ENCODE data around the gene RPUSD2. TPM values are rescaled to one million over a fixed set of nuclear protein-coding genes. Genes with fewer than 3 reads are reported as not detected.

Gene RPUSD2
- total RNA-seq = 11.4 TPM
- long read RNA-seq, transcript RPUSD2-203 (1 exons, 631 nt) = minor isoform, 6 of 37 reads
- long read RNA-seq, transcript RPUSD2-201 (3 exons, 2,358 nt) = major isoform, 29 of 37 reads
- long read RNA-seq, partial matches to known transcripts = 1 of 37 reads
- long read RNA-seq, other reads (novel, unspliced or antisense) = 0 of 37 reads

GRCh38 chr15:40569129-40569953 is at the start of gene RPUSD2:
Gene RPUSD2, plus strand, starts transcription at chr15:40569299. Its CDS starts 39 bp downstream, at chr15:40569338.
- ATAC-seq = peak; percentile 82
- DNase-seq = peak; percentile 94
- intact Hi-C loops (cut with micrococcal nuclease) = no loop called here

GRCh38 chr15:40523611-40524010 is 45.5 kb upstream of the RPUSD2 start:
- intact Hi-C loops (cut with micrococcal nuclease) = loop anchor here (10.0 kb wide), 1 partner anchor 71 kb away; the partner anchor contains the start of gene KNL1
- DNase-seq (no peak), ATAC-seq (no peak)

DNA sequence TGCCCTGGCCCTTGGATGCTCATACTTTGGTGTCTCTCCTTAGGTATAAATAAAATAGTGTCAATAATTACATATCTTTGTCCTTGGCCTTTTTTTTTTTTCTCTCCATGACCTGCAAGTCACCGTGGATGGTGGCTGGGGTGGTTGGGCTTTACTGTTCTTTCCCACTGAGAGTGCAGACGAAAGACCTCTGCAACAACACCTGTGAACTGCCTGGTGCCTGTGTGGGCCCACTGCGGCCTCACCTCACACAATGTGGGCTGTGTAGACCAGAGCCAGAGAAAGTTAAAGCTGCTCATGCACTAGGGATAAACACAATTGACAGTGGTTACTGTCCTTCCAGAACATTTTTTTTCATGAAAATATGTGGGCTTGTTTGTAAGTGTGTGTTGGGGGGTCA is 43.2 kb upstream of the RPUSD2 start:
- no peak for DNase-seq
- intact Hi-C loops (cut with micrococcal nuclease) = loop anchor here (10.0 kb wide), 1 partner anchor 69 kb away; the partner anchor contains the start of gene KNL1
- no peak for ATAC-seq

GRCh38 chr15:40528801-40529200 is 40.3 kb upstream of the RPUSD2 start:
- intact Hi-C loops (cut with micrococcal nuclease) = loop anchor here (10.0 kb wide), 1 partner anchor 66 kb away; the partner anchor contains the start of gene KNL1
- ATAC-seq = no peak
- DNase-seq = no peak

DNA sequence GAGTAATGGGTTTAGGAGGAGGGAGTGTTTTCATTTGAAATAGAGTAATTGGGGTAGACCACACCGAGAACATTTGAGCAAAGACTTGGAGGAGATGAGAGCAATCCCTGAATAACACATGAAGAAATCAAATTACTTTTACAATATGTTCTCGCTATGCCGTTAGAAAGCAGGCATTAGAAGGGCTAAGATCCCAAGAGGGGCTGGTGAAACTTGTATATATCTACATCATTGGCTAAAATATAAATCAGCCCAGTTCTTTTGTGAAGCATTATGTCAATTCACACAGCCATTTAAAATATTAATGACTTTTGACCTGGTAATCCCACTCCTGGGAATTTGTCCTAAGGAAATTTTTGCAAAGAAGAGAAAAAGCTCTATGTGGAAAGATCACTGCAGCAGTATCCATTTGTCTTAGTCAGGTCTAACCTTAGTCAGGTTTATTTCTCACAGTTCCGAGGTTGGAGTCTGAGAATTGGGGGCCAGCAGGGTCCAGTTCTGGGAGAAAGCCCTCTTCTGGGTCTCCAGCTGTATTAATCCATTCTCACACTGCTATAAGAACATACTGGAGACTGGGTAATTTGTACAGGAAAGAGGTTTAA is 35.2 kb upstream of the RPUSD2 start:
- no peak for DNase-seq
- intact Hi-C loops (cut with micrococcal nuclease) = no loop called here
- ATAC-seq = no peak

GRCh38 chr15:40534371-40534770 is 34.7 kb upstream of the RPUSD2 start:
- ATAC-seq = no peak

GRCh38 chr15:40536501-40536900 is 32.6 kb upstream of the RPUSD2 start:
- ATAC-seq (peak; percentile 28), DNase-seq (no peak)
- intact Hi-C loops (cut with micrococcal nuclease) = no loop called here

More at GRCh38 chr15:40534371-40534770, 34.7 kb upstream of the RPUSD2 start:
- DNase-seq = no peak
- intact Hi-C loops (cut with micrococcal nuclease) = no loop called here

GRCh38 chr15:40538976-40539375 is 30.1 kb upstream of the RPUSD2 start:
- ATAC-seq (no peak), DNase-seq (no peak)
- intact Hi-C loops (cut with micrococcal nuclease) = no loop called here

DNA sequence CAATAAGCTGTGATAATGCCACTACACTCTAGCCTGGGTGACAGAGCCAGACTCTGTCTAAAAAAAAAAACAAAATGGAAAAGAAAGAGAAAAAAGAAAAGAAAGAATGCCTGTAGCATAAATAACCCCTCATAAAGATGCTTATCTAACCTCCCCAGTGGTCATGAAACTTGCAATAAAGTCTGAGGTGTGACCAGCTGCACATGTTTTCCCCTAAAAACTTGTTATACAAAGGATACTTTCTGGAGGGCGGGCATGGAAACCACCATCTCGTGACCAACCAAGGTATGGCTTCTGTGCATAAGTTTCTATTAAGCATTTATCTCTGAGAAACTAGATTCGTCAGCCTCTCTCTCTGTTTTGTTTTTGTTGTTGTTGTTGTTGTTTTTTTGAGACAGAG is 26.0 kb upstream of the RPUSD2 start:
- no peak for DNase-seq
- intact Hi-C loops (cut with micrococcal nuclease) = no loop called here
- ATAC-seq = no peak

DNA sequence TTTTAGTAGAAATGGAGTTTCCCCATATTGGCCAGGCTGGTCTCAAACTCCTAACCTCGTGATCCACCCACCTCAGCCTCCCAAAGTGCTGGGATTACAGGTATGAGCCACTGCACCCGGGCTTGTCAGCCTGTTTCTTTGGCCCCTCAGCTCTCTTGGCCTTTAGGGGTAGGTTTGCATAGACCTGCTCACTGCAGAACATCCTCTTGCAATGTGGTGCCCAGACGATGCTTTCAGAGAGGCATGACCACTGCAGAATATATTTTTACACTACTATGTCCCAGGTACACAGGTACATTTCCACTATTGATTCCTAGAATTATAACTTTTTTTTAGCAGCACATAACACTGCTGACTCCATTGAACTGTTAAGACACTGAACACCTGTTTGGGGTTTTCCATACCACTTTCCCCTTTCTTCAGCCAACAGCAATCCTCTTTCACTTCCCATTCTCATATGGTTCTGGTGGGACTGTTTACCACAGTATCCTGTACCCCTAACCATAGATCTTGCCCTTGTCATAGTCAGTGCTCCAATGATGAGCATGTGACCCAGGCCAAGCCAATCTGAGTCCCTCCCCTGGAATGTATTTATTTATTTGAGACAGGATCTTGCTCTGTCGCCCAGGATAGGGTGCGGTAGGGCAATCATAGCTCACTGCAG is 25.3 kb upstream of the RPUSD2 start:
- intact Hi-C loops (cut with micrococcal nuclease) = no loop called here
- ATAC-seq (no peak), DNase-seq (no peak)

DNA sequence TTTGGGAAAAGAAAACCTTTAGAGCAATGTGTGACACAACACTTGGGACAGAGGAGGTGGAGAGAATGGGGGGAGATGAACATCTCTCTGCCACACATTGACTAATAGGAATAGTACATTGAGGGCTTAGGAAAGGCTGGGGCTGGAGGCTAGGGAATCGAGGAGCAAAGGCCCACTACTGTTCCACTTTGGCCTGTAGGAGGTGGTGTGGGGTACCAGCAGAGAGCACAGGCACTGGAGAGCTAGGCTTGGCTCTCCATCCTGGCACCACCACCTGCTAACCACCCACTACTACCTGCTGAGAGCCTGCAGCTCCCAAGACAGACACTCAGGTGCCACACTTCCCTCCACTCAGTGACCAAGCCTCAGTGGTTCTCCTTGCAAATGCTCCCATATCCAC is 23.6 kb upstream of the RPUSD2 start:
- ATAC-seq (no peak), DNase-seq (no peak)
- intact Hi-C loops (cut with micrococcal nuclease) = no loop called here

GRCh38 chr15:40548610-40549009 is 20.5 kb upstream of the RPUSD2 start:
- DNase-seq (no peak), ATAC-seq (no peak)
- intact Hi-C loops (cut with micrococcal nuclease) = no loop called here

DNA sequence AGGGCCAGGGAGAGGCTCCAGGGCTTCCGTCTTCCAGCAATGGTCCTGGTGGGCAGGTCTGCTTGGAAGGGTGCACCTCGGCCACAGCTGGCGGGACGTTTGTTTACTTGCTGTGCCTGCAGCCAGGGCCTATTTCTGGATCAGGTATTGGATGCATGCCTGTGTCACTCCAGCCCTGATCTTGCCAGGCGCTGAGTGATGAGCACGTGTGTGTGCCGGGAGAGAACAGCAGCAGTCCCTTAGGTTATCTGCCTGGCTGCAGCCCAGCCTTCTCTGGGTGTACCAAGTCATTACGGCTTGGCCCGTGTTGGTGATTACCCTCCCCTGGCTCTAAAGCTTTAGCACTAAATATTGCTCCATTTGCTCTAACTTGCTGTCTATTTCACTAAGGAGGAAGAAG is 19.2 kb upstream of the RPUSD2 start:
- intact Hi-C loops (cut with micrococcal nuclease) = no loop called here
- peak; percentile 95 for ATAC-seq

GRCh38 chr15:40550341-40551037 is 18.6 kb upstream of the RPUSD2 start:
- ATAC-seq (peak; percentile 51), DNase-seq (no peak)
- intact Hi-C loops (cut with micrococcal nuclease) = no loop called here

More for the DNA sequence above, 19.2 kb upstream of the RPUSD2 start:
- DNase-seq = peak; percentile 92

- DNase-seq = no peak
- no peak for ATAC-seq
- intact Hi-C loops (cut with micrococcal nuclease) = no loop called here
Measured at GRCh38 chr15:40554161-40554525, 15.0 kb upstream of the RPUSD2 start.

DNA sequence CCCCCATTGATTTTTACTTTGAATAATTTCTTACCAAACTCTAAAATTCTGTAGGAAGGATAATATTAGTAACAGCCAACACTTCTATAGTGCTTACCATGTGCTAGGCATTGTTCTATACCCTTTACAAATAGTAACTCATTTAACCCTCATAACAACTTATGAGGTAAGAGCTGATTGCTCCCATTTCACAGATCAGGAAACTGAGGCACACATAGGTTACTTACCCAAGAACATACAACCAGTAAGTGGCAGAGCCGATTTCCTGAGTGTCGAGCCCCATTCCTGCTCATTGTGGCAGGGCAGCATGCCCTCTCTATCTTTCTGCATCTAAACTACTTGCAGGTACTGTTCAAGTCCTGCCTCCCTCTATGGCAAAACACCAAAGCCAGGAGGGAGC is 13.2 kb upstream of the RPUSD2 start:
- DNase-seq = no peak
- intact Hi-C loops (cut with micrococcal nuclease) = no loop called here
- ATAC-seq = no peak

GRCh38 chr15:40558952-40559742 is 10.0 kb upstream of the RPUSD2 start:
- intact Hi-C loops (cut with micrococcal nuclease) = no loop called here
- ATAC-seq = no peak
- DNase-seq = no peak

DNA sequence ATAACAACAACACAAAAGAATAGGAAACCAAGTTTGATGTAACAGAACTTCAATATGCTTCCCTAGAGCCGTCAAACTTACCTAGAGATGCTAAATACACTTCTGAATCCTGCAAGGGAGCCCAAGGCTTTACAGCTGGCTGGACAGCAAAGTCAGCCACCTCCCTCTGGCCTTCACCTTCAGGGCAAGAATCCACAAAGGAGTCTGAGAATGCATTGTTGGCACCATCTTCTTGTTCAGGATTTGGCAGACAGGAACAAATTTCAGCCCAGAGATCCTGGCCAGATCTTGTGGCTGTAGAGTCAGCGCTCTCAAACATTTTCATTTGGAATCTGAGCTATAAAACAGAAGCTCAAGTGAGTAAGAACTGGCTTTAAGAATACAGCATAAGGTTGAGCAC is 6.4 kb upstream of the RPUSD2 start:
- no peak for ATAC-seq
- DNase-seq = no peak
- intact Hi-C loops (cut with micrococcal nuclease) = no loop called here

Measured in left ventricle myocardium superior (tissue), 1 donor.